ENCODE measurements around the gene PALMD. TPM values are rescaled to one million over a fixed set of nuclear protein-coding genes. Genes with fewer than 3 reads are reported as not detected.

The PALMD gene
- total RNA-seq, 1 donor from 2014 or later, result 123 TPM

- intact Hi-C loops (cut with micrococcal nuclease), result no loop called here
- Histone ChIP-seq H3K4me1 (peaks cover 6% of the 10 kb centered on the region), H3K36me3 (no peaks in the 10 kb centered on the region), H3K4me3 (no peak overlapping the region), H3K27ac (replicated peaks) (no peak overlapping the region), H3K9me3 (replicated peaks) (no peaks in the 10 kb centered on the region), H3K27me3 (ENCODE audit: low read depth) (no peaks in the 10 kb centered on the region)
- no peak for DNase-seq
- TF ChIP-seq CTCF (IDR thresholded peaks at IDR 0.05; ENCODE audit: borderline replicate concordance), result no peak
Observed at GRCh38 chr1:99622702-99623347, 23.1 kb upstream of the PALMD start.

- H3K27me3 ChIP-seq (ENCODE audit: low read depth), result no peaks in the 10 kb centered on the region
- no peaks in the 10 kb centered on the region for H3K36me3 ChIP-seq
- peaks cover 6% of the 10 kb centered on the region for H3K4me1 ChIP-seq
- no peak overlapping the region for H3K4me3 ChIP-seq
- no peak overlapping the region for H3K27ac ChIP-seq (replicated peaks)
- TF ChIP-seq CTCF (IDR thresholded peaks at IDR 0.05; ENCODE audit: borderline replicate concordance), result no peak
- H3K9me3 ChIP-seq (replicated peaks), result no peaks in the 10 kb centered on the region
- no peak for DNase-seq
- intact Hi-C loops (cut with micrococcal nuclease), result no loop called here
Observed at GRCh38 chr1:99623554-99623953, 22.4 kb upstream of the PALMD start.

GRCh38 chr1:99627615-99628014, 18.3 kb upstream of the PALMD start:
- intact Hi-C loops (cut with micrococcal nuclease), result no loop called here
- TF ChIP-seq CTCF (IDR thresholded peaks at IDR 0.05; ENCODE audit: borderline replicate concordance), result no peak
- H3K9me3 ChIP-seq (replicated peaks), result no peaks in the 10 kb centered on the region
- H3K36me3 ChIP-seq, result no peaks in the 10 kb centered on the region
- no peak overlapping the region for H3K27ac ChIP-seq (replicated peaks)
- no peak overlapping the region for H3K4me3 ChIP-seq
- no peak for DNase-seq
- H3K4me1 ChIP-seq, result peaks cover 6% of the 10 kb centered on the region
- H3K27me3 ChIP-seq (ENCODE audit: low read depth), result no peaks in the 10 kb centered on the region

GRCh38 chr1:99629164-99629563, 16.7 kb upstream of the PALMD start:
- DNase-seq, result no peak
- H3K27me3 ChIP-seq (ENCODE audit: low read depth), result no peaks in the 10 kb centered on the region
- intact Hi-C loops (cut with micrococcal nuclease), result no loop called here
- TF ChIP-seq CTCF (IDR thresholded peaks at IDR 0.05; ENCODE audit: borderline replicate concordance), result no peak
- no peaks in the 10 kb centered on the region for H3K36me3 ChIP-seq
- no peak overlapping the region for H3K4me3 ChIP-seq
- no peak overlapping the region for H3K27ac ChIP-seq (replicated peaks)
- no peaks in the 10 kb centered on the region for H3K9me3 ChIP-seq (replicated peaks)
- H3K4me1 ChIP-seq, result no peaks in the 10 kb centered on the region

- TF ChIP-seq CTCF (IDR thresholded peaks at IDR 0.05; ENCODE audit: borderline replicate concordance), result no peak
- Histone ChIP-seq H3K36me3 (no peaks in the 10 kb centered on the region), H3K27ac (replicated peaks) (peak overlapping the region; percentile 82), H3K4me3 (no peak overlapping the region), H3K4me1 (peaks cover 33% of the 10 kb centered on the region), H3K9me3 (replicated peaks) (no peaks in the 10 kb centered on the region), H3K27me3 (ENCODE audit: low read depth) (no peaks in the 10 kb centered on the region)
- DNase-seq, result no peak
- intact Hi-C loops (cut with micrococcal nuclease), result no loop called here
Observed at GRCh38 chr1:99634971-99635624, 10.8 kb upstream of the PALMD start.
